T-helper 1 cell treated with Interleukin-12 subunit alpha and Interleukin-12 subunit beta and Interleukin-4 antibody, amounts not matched to agents 30 μg/mL and 1 μg/mL, for 36 hours (primary cell): Measurements from ENCODE around the gene ZYG11B.
"Not testable (repeated sequence)": the region's sequence is repeated elsewhere in the genome, so short reads cannot be mapped to it uniquely, and the experiment has no call there.

Experiments
- H3K27ac Mint-ChIP-seq: one replicate; pipeline ENCODE4 v1.8.0; 2021; ENCODE audit warnings: mild to moderate bottlenecking, mixed read lengths
- H3K27me3 Mint-ChIP-seq: one replicate; pipeline ENCODE4 v1.8.0; 2021; ENCODE audit warnings: low read depth, mixed read lengths
- H3K36me3 Mint-ChIP-seq: one replicate; pipeline ENCODE4 v1.8.0; 2021; ENCODE audit warnings: low read depth, mixed read lengths
- H3K4me1 Mint-ChIP-seq: one replicate; pipeline ENCODE4 v1.8.0; 2021; ENCODE audit warnings: low read depth, mixed read lengths
- H3K4me3 Mint-ChIP-seq: one replicate; pipeline ENCODE4 v1.8.0; 2021; ENCODE audit warnings: mild to moderate bottlenecking, moderate library complexity, mixed read lengths
- H3K9me3 Mint-ChIP-seq: one replicate; pipeline ENCODE4 v1.8.0; 2021; ENCODE audit warnings: mixed read lengths

ZYG11B gene

DNA sequence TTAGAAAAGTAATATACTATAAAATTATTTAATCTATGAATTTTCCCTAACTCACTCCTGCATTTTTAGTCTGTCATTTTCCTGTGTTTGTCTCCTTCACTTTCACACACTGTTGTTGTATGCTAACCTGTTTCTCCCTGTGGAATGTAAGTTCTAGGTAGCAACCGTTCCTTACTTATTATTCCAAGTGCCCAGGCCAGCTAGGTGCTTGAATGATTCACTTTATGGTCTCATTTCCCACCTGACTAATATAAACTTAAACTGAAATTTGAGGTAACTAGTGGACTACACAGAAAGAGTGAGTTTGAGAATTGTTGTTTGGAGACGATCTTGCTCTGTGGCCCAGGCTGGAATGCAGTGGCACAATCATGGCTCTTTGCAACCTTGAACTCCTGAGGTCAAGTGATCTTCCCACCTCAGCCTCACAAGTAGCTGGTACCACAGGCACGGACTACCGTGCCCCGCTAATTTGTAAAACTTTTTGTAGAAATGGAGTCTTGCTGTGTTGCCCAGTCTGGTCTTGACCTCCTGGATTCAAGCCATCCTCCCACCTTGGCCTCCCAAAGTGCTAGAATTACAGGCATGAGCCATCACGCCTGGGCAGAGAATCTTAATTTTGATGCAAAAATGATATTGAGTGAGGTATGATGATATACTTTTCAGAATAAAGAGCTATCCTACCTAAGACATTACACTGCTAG lies 1.9 kb downstream of the ZYG11B start:
- Mint-ChIP-seq H3K9me3 (no peaks in the 10 kb centered on the region), H3K4me3 (peak overlapping the region; percentile 99), H3K27ac (no peak overlapping the region), H3K27me3 (peaks cover 4% of the 10 kb centered on the region), H3K36me3 (peaks cover 4% of the 10 kb centered on the region), H3K4me1 (peaks cover 37% of the 10 kb centered on the region)

DNA sequence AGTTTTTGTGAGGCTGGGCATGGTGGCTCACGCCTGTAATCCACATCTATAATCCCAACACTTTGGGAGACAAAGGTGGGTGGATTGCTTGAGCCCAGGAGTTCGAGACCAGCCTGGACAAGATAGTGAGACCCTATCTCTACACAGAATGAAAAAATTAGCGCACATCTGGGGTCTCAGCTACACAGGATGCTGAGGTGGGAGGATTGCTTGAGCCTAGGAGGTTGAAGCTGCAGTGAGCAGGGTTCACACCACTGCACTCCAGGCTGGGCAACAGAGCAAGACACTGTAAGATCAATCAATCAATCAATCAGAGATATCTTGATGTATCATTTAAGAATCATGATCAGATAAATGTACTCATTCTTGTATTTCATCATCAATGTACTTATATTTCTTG lies 7.1 kb downstream of the ZYG11B start:
- H3K4me3 Mint-ChIP-seq = no peak overlapping the region
- peaks cover 4% of the 10 kb centered on the region for H3K36me3 Mint-ChIP-seq
- H3K9me3 Mint-ChIP-seq = no peaks in the 10 kb centered on the region
- peaks cover 10% of the 10 kb centered on the region for H3K4me1 Mint-ChIP-seq
- H3K27ac Mint-ChIP-seq = no peak overlapping the region
- H3K27me3 Mint-ChIP-seq = no peaks in the 10 kb centered on the region

DNA sequence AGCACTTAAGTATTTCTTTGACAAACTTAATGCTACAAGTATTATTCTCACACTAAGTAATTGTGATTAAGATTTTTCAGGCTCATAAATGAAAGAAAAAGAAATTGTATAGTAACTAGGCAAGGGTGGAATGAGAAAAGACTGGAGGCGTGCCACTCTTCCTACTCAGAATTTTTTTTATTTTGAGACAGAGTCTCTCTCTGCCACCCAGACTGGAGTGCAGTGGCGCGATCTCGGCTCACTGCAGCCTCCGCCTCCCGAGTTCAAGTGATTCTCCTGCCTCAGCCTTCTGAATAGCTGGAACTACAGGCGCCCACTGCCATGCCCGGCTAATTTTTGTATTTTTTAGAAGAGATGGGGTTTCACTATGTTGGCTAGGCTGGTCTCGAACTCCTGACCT lies 9.1 kb downstream of the ZYG11B start:
- H3K4me1 Mint-ChIP-seq, H3K4me3 Mint-ChIP-seq, H3K36me3 Mint-ChIP-seq, H3K27me3 Mint-ChIP-seq, H3K27ac Mint-ChIP-seq, H3K9me3 Mint-ChIP-seq: not testable (repeated sequence)

DNA sequence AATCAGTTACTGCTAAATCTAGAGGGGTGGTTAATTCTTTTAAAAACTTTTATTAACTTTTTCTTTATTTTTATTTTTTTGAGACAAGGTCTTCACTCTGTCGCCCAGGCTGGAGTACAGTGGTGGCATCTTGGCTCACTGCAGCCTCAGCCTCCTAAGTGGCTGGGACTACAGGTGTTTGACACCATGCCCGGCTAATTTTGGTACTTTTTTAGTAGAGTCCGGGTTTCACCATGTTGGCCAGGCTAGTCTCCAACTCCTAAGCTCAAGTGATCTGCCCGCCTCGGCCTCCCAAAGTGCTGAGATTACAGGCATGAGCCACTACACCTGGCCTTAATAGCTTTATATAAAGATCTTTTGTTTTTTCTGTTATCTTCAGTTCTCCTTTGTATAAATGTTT lies 11.9 kb downstream of the ZYG11B start:
- H3K27ac Mint-ChIP-seq = no peak overlapping the region
- no peaks in the 10 kb centered on the region for H3K36me3 Mint-ChIP-seq
- no peaks in the 10 kb centered on the region for H3K9me3 Mint-ChIP-seq
- peaks cover 9% of the 10 kb centered on the region for H3K4me1 Mint-ChIP-seq
- no peak overlapping the region for H3K4me3 Mint-ChIP-seq
- no peaks in the 10 kb centered on the region for H3K27me3 Mint-ChIP-seq

DNA sequence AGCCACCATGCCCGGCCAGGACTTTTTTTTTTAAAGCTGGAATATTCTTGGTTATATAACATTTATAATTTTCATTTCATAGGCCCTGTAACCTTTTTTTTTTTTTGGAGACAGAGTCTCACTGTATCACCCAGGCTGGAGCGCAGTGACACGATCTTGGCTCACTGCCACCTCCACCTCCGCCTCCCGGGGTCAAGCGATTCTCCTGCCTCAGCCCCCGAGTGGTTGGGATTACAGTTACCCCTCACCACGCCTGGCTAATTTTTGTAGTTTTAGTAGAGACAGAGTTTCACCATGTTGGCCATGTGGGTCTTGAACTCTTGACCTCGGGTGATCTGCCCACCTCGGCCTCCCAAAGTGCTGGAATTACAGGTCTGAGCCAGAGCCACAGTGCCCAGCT lies 12.6 kb downstream of the ZYG11B start:
- Mint-ChIP-seq H3K36me3 (no peaks in the 10 kb centered on the region), H3K9me3 (no peaks in the 10 kb centered on the region), H3K27ac (no peak overlapping the region), H3K4me3 (no peak overlapping the region), H3K27me3 (no peaks in the 10 kb centered on the region), H3K4me1 (peaks cover 9% of the 10 kb centered on the region)

DNA sequence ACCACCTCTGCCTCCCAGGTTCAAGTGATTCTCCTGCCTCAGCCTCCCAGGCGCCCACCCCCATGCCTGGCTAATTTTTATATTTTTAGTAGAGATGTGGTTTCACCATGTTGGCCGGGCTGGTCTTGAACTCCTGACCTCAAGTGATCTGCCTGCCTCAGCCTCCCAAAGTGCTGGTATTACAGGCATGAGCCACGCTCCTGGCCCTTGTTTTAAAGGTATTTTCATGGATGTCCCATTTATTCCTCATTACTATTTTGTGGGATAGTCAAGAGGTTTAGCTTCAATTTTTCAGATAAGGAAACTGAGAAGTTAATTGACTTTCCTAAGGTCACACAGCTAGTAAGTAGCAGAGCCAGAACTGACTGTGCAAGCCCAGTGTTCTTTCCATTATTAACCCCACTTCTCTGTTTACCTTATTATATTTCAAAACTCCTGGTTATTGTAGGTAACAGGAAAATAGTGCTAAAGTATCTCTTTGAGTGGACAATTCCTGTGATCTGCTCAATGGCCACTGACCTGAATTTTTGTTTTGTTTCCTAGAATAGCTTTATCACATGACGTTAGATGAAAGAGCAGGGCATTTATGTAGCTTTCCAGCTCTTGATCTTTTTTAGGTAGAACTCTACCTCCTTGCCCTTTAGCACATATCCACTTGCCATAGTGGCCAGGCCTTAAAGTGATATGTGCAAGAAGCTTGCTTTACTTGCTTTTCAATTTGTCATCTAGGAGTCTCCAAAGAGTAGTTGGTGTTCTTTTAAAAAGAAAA lies 13.6 kb downstream of the ZYG11B start:
- H3K36me3 Mint-ChIP-seq = no peaks in the 10 kb centered on the region
- H3K4me1 Mint-ChIP-seq = peaks cover 9% of the 10 kb centered on the region
- H3K27me3 Mint-ChIP-seq = no peaks in the 10 kb centered on the region
- no peak overlapping the region for H3K27ac Mint-ChIP-seq
- no peak overlapping the region for H3K4me3 Mint-ChIP-seq
- H3K9me3 Mint-ChIP-seq = no peaks in the 10 kb centered on the region

DNA sequence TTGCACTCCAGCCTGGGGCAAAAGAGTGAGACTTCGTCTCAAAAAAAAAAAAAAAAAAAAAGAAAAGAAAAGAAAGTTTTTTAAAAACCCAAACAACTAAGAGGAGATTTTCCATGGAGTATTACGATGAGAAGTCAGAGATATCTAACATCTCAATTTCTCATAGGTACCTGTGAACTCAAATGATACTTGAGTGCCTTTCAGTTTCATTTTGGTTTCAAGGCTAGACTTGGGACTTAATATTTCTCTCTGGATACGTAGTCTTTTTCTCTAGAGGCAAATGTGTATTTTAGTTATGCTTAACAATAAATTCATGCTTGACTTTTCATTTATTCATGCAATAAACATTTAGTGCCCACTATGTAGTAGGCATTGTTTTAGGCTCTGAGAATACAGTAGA lies 15.0 kb downstream of the ZYG11B start:
- H3K27me3 Mint-ChIP-seq = no peaks in the 10 kb centered on the region
- no peaks in the 10 kb centered on the region for H3K36me3 Mint-ChIP-seq
- no peaks in the 10 kb centered on the region for H3K9me3 Mint-ChIP-seq
- no peak overlapping the region for H3K4me3 Mint-ChIP-seq
- peak overlapping the region; percentile 36 for H3K27ac Mint-ChIP-seq
- peaks cover 9% of the 10 kb centered on the region for H3K4me1 Mint-ChIP-seq

DNA sequence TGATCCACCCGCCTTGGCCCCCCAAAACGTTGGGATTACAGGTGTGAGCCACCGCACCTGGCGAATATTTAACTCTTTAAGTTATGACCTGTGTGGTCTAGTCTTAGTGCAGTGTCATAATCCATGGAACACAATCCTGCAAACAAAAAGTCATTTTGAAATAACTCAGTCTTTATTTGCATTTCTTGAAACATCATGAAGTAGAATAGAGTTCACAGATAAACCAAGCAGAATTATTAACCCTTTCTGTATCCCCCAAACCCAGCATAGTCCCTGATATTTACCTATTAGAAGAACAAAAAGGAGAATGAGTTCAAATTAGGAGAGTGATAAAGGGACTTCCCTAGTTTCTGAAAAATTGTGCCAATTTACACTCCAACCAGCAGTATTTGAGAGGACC lies 19.9 kb downstream of the ZYG11B start:
- H3K36me3 Mint-ChIP-seq = no peaks in the 10 kb centered on the region
- H3K9me3 Mint-ChIP-seq = no peaks in the 10 kb centered on the region
- H3K27me3 Mint-ChIP-seq = no peaks in the 10 kb centered on the region
- no peak overlapping the region for H3K4me3 Mint-ChIP-seq
- H3K27ac Mint-ChIP-seq = no peak overlapping the region
- peaks cover 6% of the 10 kb centered on the region for H3K4me1 Mint-ChIP-seq

DNA sequence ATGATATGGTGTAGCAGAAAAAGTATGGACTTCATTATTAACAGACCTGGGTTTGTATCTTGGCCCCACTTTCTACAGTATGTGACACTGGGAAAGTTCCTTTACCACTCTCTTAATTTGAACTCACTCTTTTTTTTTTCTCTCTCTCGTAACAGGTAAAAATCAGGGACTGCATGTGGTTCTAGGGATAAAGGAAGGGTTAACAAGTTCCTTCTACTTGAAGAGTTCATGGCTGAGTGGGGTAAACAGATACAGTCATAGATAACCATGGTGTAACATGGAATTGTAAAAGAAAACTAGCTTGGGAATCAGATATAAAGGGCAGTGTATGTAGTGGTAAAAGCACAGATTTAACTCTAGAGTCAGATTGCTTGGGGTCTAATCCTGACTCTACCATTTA lies 21.2 kb downstream of the ZYG11B start:
- no peak overlapping the region for H3K4me3 Mint-ChIP-seq
- no peaks in the 10 kb centered on the region for H3K9me3 Mint-ChIP-seq
- H3K4me1 Mint-ChIP-seq = peaks cover 4% of the 10 kb centered on the region
- no peaks in the 10 kb centered on the region for H3K36me3 Mint-ChIP-seq
- H3K27me3 Mint-ChIP-seq = no peaks in the 10 kb centered on the region
- H3K27ac Mint-ChIP-seq = no peak overlapping the region

DNA sequence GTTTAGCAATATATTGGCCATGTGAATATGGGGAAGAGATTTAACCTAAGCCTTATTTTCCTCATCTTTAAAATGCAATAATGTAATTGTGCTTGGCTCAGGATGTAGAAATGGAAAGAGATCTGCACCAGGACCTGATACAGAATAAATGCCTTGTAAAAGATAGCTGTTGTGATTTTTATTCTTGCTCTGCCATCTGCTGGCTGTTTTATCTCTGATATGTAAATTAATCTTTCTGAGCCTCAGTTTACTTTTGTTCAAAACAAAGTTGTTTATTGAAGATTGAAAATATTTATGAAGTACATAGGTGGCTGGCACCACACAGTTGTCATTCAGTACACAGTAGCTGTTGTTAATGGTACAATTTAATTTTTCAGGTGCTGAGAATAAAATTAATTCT lies 21.9 kb downstream of the ZYG11B start:
- Mint-ChIP-seq H3K4me3 (no peak overlapping the region), H3K27me3 (no peaks in the 10 kb centered on the region), H3K9me3 (no peaks in the 10 kb centered on the region), H3K36me3 (no peaks in the 10 kb centered on the region), H3K4me1 (peaks cover 4% of the 10 kb centered on the region), H3K27ac (no peak overlapping the region)

DNA sequence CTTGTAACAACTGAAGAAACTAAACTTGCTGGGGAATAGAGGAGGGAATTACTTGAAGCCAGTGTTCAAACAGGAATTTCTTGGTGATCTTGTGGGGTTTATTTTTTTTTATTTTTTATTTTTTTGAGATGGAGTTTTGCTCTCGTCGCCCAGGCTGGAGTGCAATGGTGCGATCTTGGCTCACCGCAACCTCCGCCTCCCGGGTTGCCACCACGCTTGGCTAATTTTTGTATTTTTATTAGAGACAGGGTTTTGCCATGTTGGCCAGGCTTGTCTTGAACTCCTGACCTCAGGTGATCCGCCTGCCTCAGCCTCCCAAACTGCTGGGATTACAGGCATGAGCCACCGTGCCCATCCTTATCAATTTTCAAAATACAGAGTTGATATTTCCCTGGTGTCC lies 23.2 kb downstream of the ZYG11B start:
- H3K27ac Mint-ChIP-seq, H3K4me3 Mint-ChIP-seq, H3K9me3 Mint-ChIP-seq, H3K27me3 Mint-ChIP-seq, H3K36me3 Mint-ChIP-seq, H3K4me1 Mint-ChIP-seq: not testable (repeated sequence)

DNA sequence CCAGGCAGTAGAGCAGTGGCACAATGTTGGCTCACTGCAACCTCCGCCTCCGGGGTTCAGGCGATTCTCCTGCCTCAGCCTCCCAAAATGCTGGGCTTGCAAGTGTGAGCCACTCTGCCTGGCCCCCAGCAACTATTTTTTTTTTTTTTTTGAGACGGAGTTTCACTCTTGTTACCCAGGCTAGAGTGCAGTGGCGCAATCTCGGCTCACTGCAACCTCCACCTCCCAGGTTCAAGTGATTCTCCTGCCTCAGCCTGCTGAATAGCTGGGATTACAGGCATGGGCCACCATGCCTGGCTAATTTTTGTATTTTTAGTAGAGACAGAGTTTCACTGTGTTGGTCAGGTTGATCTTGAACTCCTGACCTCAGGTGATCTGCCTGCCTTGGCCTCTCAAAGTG lies 23.9 kb downstream of the ZYG11B start:
- not testable (repeated sequence) for H3K9me3 Mint-ChIP-seq, H3K4me1 Mint-ChIP-seq, H3K27me3 Mint-ChIP-seq, H3K27ac Mint-ChIP-seq, H3K4me3 Mint-ChIP-seq, H3K36me3 Mint-ChIP-seq

DNA sequence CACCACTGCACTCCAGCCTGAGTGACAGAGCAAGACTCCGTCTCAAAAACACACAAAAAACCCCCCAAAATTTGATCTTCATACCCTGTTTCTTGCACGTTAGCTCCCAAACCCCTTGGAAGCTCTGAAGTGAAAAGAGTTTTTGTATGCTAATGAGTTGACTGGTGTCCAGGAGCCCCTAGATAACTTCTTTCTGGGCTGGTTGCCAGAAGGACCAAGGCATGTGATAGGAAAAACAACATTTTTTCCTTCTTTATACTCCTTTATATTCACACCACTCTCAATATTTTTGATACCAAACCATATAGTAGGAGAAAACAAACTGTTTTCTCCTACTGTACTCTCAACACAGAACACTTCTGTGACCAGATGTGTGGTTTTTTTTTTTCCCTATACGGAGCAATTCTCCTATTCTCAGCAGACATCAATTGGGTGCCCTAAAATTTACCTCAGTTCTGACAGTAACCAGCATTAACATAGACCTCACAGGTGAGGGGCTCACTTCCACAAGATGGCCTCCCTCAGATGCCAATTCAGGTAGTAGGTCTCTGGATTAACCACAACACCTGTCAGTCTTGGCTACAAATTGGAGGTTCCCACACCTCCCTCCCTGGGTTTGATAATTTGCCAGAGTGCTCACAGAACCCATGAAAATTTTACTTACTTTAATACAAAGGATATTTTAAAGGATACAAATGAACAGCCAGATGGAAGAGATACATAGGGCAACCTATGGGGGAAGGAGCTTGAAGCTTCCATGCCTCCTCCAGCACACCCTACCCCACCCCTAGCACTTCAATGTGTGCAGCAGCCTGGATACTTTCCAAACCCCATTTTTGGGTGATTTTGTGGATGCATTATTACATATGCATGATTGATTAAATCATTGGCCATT lies 25.6 kb downstream of the ZYG11B start:
- Mint-ChIP-seq H3K27ac (no peak overlapping the region), H3K4me3 (no peak overlapping the region)

DNA sequence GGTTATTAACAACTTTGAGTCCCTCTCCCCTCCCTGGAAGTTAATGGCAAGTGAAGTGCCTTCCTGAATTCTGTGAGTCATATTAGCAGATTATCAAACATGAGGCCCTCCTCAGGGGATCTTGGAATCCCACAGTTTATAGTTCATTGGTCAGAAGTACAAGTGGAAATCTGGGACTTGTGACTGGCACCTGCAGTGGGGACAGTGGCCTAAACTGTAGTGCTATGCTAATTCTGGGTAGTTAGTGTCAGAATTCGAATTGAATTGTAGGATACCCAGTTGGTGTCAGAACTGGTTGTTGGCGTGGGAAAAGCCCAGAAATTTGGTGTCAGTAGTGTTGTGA lies 26.2 kb downstream of the ZYG11B start:
- Mint-ChIP-seq H3K4me3 (no peak overlapping the region), H3K36me3 (peaks cover 1% of the 10 kb centered on the region), H3K27ac (no peak overlapping the region), H3K4me1 (peaks cover 3% of the 10 kb centered on the region), H3K9me3 (no peaks in the 10 kb centered on the region), H3K27me3 (no peaks in the 10 kb centered on the region)

More for the DNA sequence above, 25.6 kb downstream of the ZYG11B start:
- Mint-ChIP-seq H3K9me3 (no peaks in the 10 kb centered on the region), H3K36me3 (no peaks in the 10 kb centered on the region), H3K4me1 (peaks cover 4% of the 10 kb centered on the region), H3K27me3 (no peaks in the 10 kb centered on the region)

DNA sequence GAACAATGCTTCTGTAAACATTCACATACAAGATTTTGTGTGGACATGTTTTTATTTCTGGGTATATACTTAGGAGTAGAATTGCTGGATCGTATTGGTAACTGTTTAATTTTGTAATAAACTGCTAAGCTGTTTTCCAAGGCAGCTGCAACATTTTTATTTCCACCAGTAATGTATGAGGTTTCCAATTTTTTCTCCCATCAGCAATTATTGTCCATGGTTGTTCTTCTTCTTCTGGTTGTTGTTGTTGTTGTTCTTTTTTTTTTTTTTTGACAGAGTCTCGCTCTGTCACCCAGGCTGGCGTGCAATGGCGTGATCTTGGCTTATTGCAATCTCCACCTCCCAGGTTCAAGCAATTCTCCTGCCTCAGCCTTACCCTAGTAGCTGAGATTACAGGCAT lies 26.9 kb downstream of the ZYG11B start:
- Mint-ChIP-seq H3K27ac (no peak overlapping the region), H3K4me1 (peaks cover 2% of the 10 kb centered on the region), H3K36me3 (peaks cover 5% of the 10 kb centered on the region), H3K4me3 (no peak overlapping the region), H3K27me3 (no peaks in the 10 kb centered on the region), H3K9me3 (no peaks in the 10 kb centered on the region)
